H1 (cell line): ENCODE measurements around the gene HLA-DMB. TPM values are rescaled to one million over a fixed set of nuclear protein-coding genes. Genes with fewer than 3 reads are reported as not detected.

Experiments used
- CTCF ChIA-PET: fragments of 300-600 bp; sonication (Branson Sonifier 250); formaldehyde crosslinking; loops from one replicate; lab custom pipeline; 2021; ENCODE audit not compliant: partially characterized antibody; lab: Charles Lee
- POLR2A ChIA-PET: fragments of 300-600 bp; sonication (Branson Sonifier 250); formaldehyde crosslinking; loops from one replicate; lab custom pipeline; 2021; ENCODE audit warnings: inconsistent platforms; ENCODE audit not compliant: partially characterized antibody; lab: Charles Lee
- DNase-seq, 2 experiments: peaks; one replicate each; pipeline versions ENCODE4 v3.0.0 to v3.0.0-alpha.2; 2010 to 2022; ENCODE audit warnings: low spot score in 2 of 2, low read depth in 1 of 2, mixed read lengths in 1 of 2
- FAIRE-seq: peaks from 2 replicates; lab custom pipeline; 2011; peaks lifted over from hg19 to GRCh38; lab: Jason Lieb, UNC
- H2AFZ ChIP-seq: 2 replicates; pipeline ENCODE4 v1.8.1; 2012; ENCODE audit warnings: low read length, inconsistent platforms
- H2AK5ac ChIP-seq: 2 replicates; pipeline ENCODE4 v1.6.1; 2013; ENCODE audit warnings: low read depth, low read length
- H2BK120ac ChIP-seq: replicated peaks from 2 replicates; pipeline ENCODE3; 2013; ENCODE audit warnings: low read depth, low read length, inconsistent platforms
- H2BK12ac ChIP-seq: 2 replicates; pipeline ENCODE4 v1.6.1; 2013; ENCODE audit warnings: low read depth, low read length
- H2BK15ac ChIP-seq: 2 replicates; pipeline ENCODE4 v1.6.1; 2013; ENCODE audit warnings: low read length
- H2BK20ac ChIP-seq: 2 replicates; pipeline ENCODE4 v1.6.1; 2013; ENCODE audit warnings: low read length
- H2BK5ac ChIP-seq: 2 replicates; pipeline ENCODE4 v1.6.1; 2013; ENCODE audit warnings: low read depth, low read length
- H3K14ac ChIP-seq: 2 replicates; pipeline ENCODE4 v1.6.1; 2013; ENCODE audit warnings: inconsistent platforms; ENCODE audit not compliant: insufficient read length
- H3K18ac ChIP-seq: 2 replicates; pipeline ENCODE4 v1.6.1; 2013; ENCODE audit warnings: low read length; ENCODE audit errors: extremely low read depth
- H3K23ac ChIP-seq: 2 replicates; pipeline ENCODE4 v1.6.1; 2013; ENCODE audit warnings: inconsistent platforms; ENCODE audit not compliant: insufficient read length
- H3K23me2 ChIP-seq: 2 replicates; pipeline ENCODE4 v1.6.1; 2013; ENCODE audit warnings: low read depth, low read length
- H3K27ac ChIP-seq: 2 replicates; pipeline ENCODE4 v1.6.1; 2011; ENCODE audit warnings: low read depth, low read length, inconsistent platforms
- H3K27me3 ChIP-seq, 4 experiments: replicated peaks in 1 of 4; 1 replicate in 1 of 4; 2 replicates in 3 of 4; pipeline versions ENCODE4 v1.6.1 to v1.8.1; 2011 to 2013; ENCODE audit warnings: low read length in 3 of 4, mild to moderate bottlenecking in 3 of 4, inconsistent platforms in 2 of 4, mixed read lengths in 2 of 4, moderate library complexity in 1 of 4; ENCODE audit not compliant: control insufficient read depth in 3 of 4, insufficient read depth in 3 of 4; ENCODE audit errors: extremely low read depth in 1 of 4
- H3K36me3 ChIP-seq, 4 experiments: 2 replicates each; pipeline versions ENCODE4 v1.6.1 to v1.8.1; 2011 to 2013; ENCODE audit warnings: mild to moderate bottlenecking in 4 of 4, low read length in 3 of 4, moderate library complexity in 2 of 4, control low read depth in 1 of 4, inconsistent platforms in 1 of 4; ENCODE audit not compliant: insufficient read depth in 4 of 4, control insufficient read depth in 2 of 4
- H3K4ac ChIP-seq: replicated peaks from 2 replicates; pipeline ENCODE3; 2013; ENCODE audit warnings: low read length, low read depth, mixed read lengths, inconsistent platforms; ENCODE audit not compliant: insufficient read length
- H3K4me1 ChIP-seq, 4 experiments: replicated peaks in 1 of 4; 1 replicate in 1 of 4; 2 replicates in 3 of 4; pipeline versions ENCODE4 v1.6.1 to v1.8.1; 2011 to 2013; ENCODE audit warnings: low read length in 3 of 4, inconsistent platforms in 2 of 4, mixed read lengths in 1 of 4; ENCODE audit not compliant: insufficient read depth in 4 of 4, control insufficient read depth in 3 of 4
- H3K4me2 ChIP-seq, 2 experiments: 2 replicates each; pipeline versions ENCODE4 v1.6.1 to v1.8.1; 2011 to 2013; ENCODE audit warnings: low read depth in 2 of 2, low read length in 2 of 2, control low read depth in 1 of 2, inconsistent platforms in 1 of 2, mild to moderate bottlenecking in 1 of 2; ENCODE audit not compliant: insufficient read depth in 1 of 2
- H3K4me3 ChIP-seq, 4 experiments: fragments of 200-600, 300-600 bp in 1 of 4; sonication (generic), shearing (Covaris generic), sonication (Bioruptor Twin) in 1 of 4; 2 replicates each; pipeline versions ENCODE4 v1.5.1 to v1.8.1; 2011 to 2016; ENCODE audit warnings: low read length in 4 of 4, low read depth in 3 of 4, control low read depth in 2 of 4, inconsistent platforms in 2 of 4, mild to moderate bottlenecking in 2 of 4, mixed read lengths in 1 of 4, moderate library complexity in 1 of 4; ENCODE audit not compliant: insufficient read depth in 2 of 4; ENCODE audit errors: extremely low read depth in 1 of 4
- H3K56ac ChIP-seq: replicated peaks from 2 replicates; pipeline ENCODE3; 2013; ENCODE audit warnings: low read depth, mild to moderate bottlenecking, mixed read lengths, low read length, inconsistent platforms; ENCODE audit not compliant: insufficient read length
- H3K79me1 ChIP-seq: 2 replicates; pipeline ENCODE4 v1.6.1; 2013; ENCODE audit warnings: low read depth, low read length, control low read depth
- H3K79me2 ChIP-seq, 2 experiments: 2 replicates each; pipeline versions ENCODE4 v1.6.1 to v1.8.1; 2012 to 2013; ENCODE audit warnings: low read length in 2 of 2, mild to moderate bottlenecking in 2 of 2, inconsistent platforms in 1 of 2; ENCODE audit not compliant: insufficient read depth in 2 of 2, control insufficient read depth in 1 of 2
- H3K9ac ChIP-seq, 4 experiments: replicated peaks in 1 of 4; 1 replicate in 1 of 4; 2 replicates in 3 of 4; pipeline versions ENCODE4 v1.6.1 to v1.8.1; 2011 to 2013; ENCODE audit warnings: low read depth in 3 of 4, low read length in 3 of 4, control low read depth in 2 of 4, mild to moderate bottlenecking in 2 of 4, moderate library complexity in 2 of 4, inconsistent platforms in 1 of 4; ENCODE audit errors: extremely low read depth in 1 of 4
- H3K9me3 ChIP-seq, 2 experiments: 2 replicates each; pipeline versions ENCODE4 v1.6.1 to v1.8.1; 2012 to 2013; ENCODE audit warnings: mild to moderate bottlenecking in 2 of 2, moderate library complexity in 2 of 2, control low read depth in 1 of 2, inconsistent platforms in 1 of 2, low read depth in 1 of 2, low read length in 1 of 2, mixed read lengths in 1 of 2; ENCODE audit not compliant: insufficient read depth in 2 of 2
- H4K20me1 ChIP-seq, 2 experiments: replicated peaks in 1 of 2; 2 replicates each; pipeline versions ENCODE3 to v1.8.1; 2011 to 2013; ENCODE audit warnings: inconsistent platforms in 2 of 2, low read length in 2 of 2, mild to moderate bottlenecking in 1 of 2; ENCODE audit not compliant: insufficient read depth in 2 of 2, control insufficient read depth in 1 of 2
- H4K5ac ChIP-seq: 2 replicates; pipeline ENCODE4 v1.6.1; 2013; ENCODE audit warnings: low read length, low read depth, mixed read lengths, inconsistent platforms; ENCODE audit not compliant: insufficient read length
- H4K8ac ChIP-seq: 2 replicates; pipeline ENCODE4 v1.8.0; 2013; ENCODE audit warnings: mild to moderate bottlenecking, moderate library complexity, low read length, inconsistent platforms; ENCODE audit not compliant: insufficient read depth; ENCODE audit errors: extremely low read depth
- H4K91ac ChIP-seq: replicated peaks from 2 replicates; pipeline ENCODE3; 2013; ENCODE audit warnings: low read length, mixed read lengths, inconsistent platforms; ENCODE audit not compliant: insufficient read length
- POLR2AphosphoS5 ChIP-seq: IDR thresholded peaks from 2 replicates; pipeline ENCODE4 v1.6.1; 2011; ENCODE audit warnings: low read depth, low read length
- SIN3A ChIP-seq, 2 experiments: IDR thresholded peaks in 1 of 2; conservative IDR thresholded peaks in 1 of 2; 2 replicates each; pipeline ENCODE4 v1.6.1; 2011 to 2012; ENCODE audit warnings: low read length in 2 of 2, improper control_type of control experiment in 1 of 2, low read depth in 1 of 2, mild to moderate bottlenecking in 1 of 2
- SIRT6 ChIP-seq: IDR thresholded peaks from one replicate; pipeline ENCODE4 v1.7.1; 2012; ENCODE audit warnings: low read length, inconsistent platforms
- WGBS, 2 experiments: shearing (Covaris generic) in 1 of 2; methylation state at CpG; one replicate each; pipeline versions ENCODE4 v1.1.6 to v1.1.7; 2013 to 2015; ENCODE audit warnings: low lambda C conversion rate in 2 of 2, mixed read lengths in 2 of 2, inconsistent platforms in 1 of 2, low coverage in 1 of 2, missing lambda C conversion rate in 1 of 2; ENCODE audit not compliant: insufficient replicate concordance in 2 of 2, insufficient coverage in 1 of 2, insufficient read length in 1 of 2; ENCODE audit errors: extremely low coverage in 1 of 2, missing lambda C conversion rate in 1 of 2; 5-methylcytosine and 5-hydroxymethylcytosine counted together
- polyA plus RNA-seq, 7 experiments: library from polyadenylated mRNA; depleted of rRNA in 3 of 7; stranded (reverse) in 5 of 7; unstranded in 2 of 7; fragments of >200 nt in 5 of 7; fragments of 200-250 nt in 2 of 7; gene quantifications; 1 replicate in 5 of 7; 2 replicates in 1 of 7; 4 replicates in 1 of 7; pipeline versions ENCODE4 v1.2.1 to v1.2.3, GENCODE V29; 2011 to 2013; ENCODE audit warnings: missing spikeins in 2 of 7, mixed read lengths in 2 of 7
- total RNA-seq: library from RNA; stranded (reverse); fragmentation: NEBNext Ultra II Directional; extraction: Animal tissue kit (Norgen Biotek cat#: 25700); gene quantifications from 2 replicates; pipeline ENCODE4 v1.2.1, GENCODE V29; 2021

The HLA-DMB gene
- total and polyA plus RNA-seq, 2 of the 8 experiments (the other 6 are each of a cell fraction or from before 2014, with no cell fraction given): 2.7 to 4.7 TPM

GRCh38 chr6:32968867-32969684 is 28.2 kb upstream of the HLA-DMB start:
- no peak for FAIRE-seq
- Histone ChIP-seq H3K4me1 (peaks cover 0 to 5% (median under 1%) of the 10 kb centered on the region in 4 experiments; a peak in 3 of 7 replicates), H2BK12ac (peak overlapping the region; percentile 100), H3K14ac (peak overlapping the region; percentile 100), H3K9ac (peak overlapping the region; percentile 96 to 100 (median 100)), H3K4ac (peak overlapping the region; percentile 100), H3K23ac (peak overlapping the region; percentile 93), H3K4me2 (peak overlapping the region; percentile 75 to 76), H2BK15ac (peak overlapping the region; percentile 92; the same call in 1 of the 2 replicates), H3K36me3 (peaks cover 4 to 21% (median 9%) of the 10 kb centered on the region in 4 experiments; a peak in 5 of 8 replicates), H3K18ac (peak overlapping the region; percentile 100), H3K27me3 (no peaks in the 10 kb centered on the region), H4K20me1 (peaks cover 16 to 19% of the 10 kb centered on the region in 2 experiments), H4K8ac (peak overlapping the region; percentile 100), H3K79me2 (peaks cover 22 to 72% of the 10 kb centered on the region in 2 experiments), H3K9me3 (no peaks in the 10 kb centered on the region; a peak in 2 of 4 replicates), H3K4me3 (peak overlapping the region; percentile 90 to 99 (median 98)), H3K23me2 (peaks cover 15% of the 10 kb centered on the region), H2BK20ac (peak overlapping the region; percentile 72; the same call in 1 of the 2 replicates), H2BK5ac (peak overlapping the region; percentile 100), H3K56ac (peak overlapping the region; percentile 98), H4K5ac (peak overlapping the region; percentile 99), H2AFZ (no peak overlapping the region), H2BK120ac (peak overlapping the region; percentile 99), H2AK5ac (peak overlapping the region; percentile 100), H3K79me1 (no peaks in the 10 kb centered on the region; the same call in 1 of the 2 replicates), H4K91ac (peak overlapping the region; percentile 99), H3K27ac (peak overlapping the region; percentile 99)
- ChIA-PET CTCF (interaction anchor here (0.6 to 14.6 kb wide), 5 partner anchors 14 to 198 kb away, joined by 3 to 168 read pairs (median 5); partner anchors contain the start of gene HLA-DMA), POLR2A (interaction anchor here (0.6 to 33.3 kb wide), 32 partner anchors 3 to 792 kb away, joined by 3 to 1158 read pairs (median 4); partner anchors contain the start of genes B3GALT4, BRD2, HLA-DMA and HLA-DMB)
- WGBS, 2 experiments: 4% methylated on average over 25 of the region's 40 CpGs; no CpG with 5 or more reads in 1 of the 2 experiments
- DNase-seq: peak; percentile 87 to 90
- TF ChIP-seq POLR2AphosphoS5: peak; percentile 97
- TF ChIP-seq SIRT6: peak; percentile 55
- TF ChIP-seq SIN3A (conservative IDR thresholded peaks at IDR 0.05 in 1 of 2, IDR thresholded peaks at IDR 0.05 in 1 of 2; ENCODE audit: low read depth in 1 of 2, low read length in 2 of 2): 0 out of 4 replicates have a peak, but pooled peaks have one; percentile 42 to 57
